B cell (primary cell): ENCODE data around the gene MRO. TPM values are rescaled to one million over a fixed set of nuclear protein-coding genes. Genes with fewer than 3 reads are reported as not detected.

Experiments
- ATAC-seq: fragments of 200-7000 bp; cut with Tn5 transposase; one replicate; pipeline ENCODE4 v1.10.0; 2021; ENCODE audit warnings: low read depth, mild to moderate bottlenecking, moderate number of reproducible peaks, moderate library complexity
- CTCF ChIA-PET: fragments of 350-600 bp; sonication (Branson Sonifier 250); formaldehyde crosslinking; loops from one replicate; lab custom pipeline; 2021; ENCODE audit warnings: antibody characterized with exemption, inconsistent platforms; lab: Charles Lee
- POLR2A ChIA-PET: fragments of 350-600 bp; sonication (Branson Sonifier 250); formaldehyde crosslinking; loops from one replicate; lab custom pipeline; 2021; ENCODE audit warnings: antibody characterized with exemption; lab: Charles Lee
- DNase-seq: peaks from one replicate; pipeline ENCODE4 v3.0.0; 2013
- H2AFZ ChIP-seq: 2 replicates; pipeline ENCODE4 v1.6.1; 2012; ENCODE audit warnings: mild to moderate bottlenecking, low read depth, low read length; ENCODE audit not compliant: insufficient read depth, poor library complexity, severe bottlenecking
- H3K27ac ChIP-seq, 2 donors: 1 replicate in 1 of 2; 2 replicates in 1 of 2; pipeline ENCODE4 v1.5.1; 2012 to 2013; ENCODE audit warnings: low read length in 2 of 2, mild to moderate bottlenecking in 2 of 2, moderate library complexity in 1 of 2
- H3K27me3 ChIP-seq, 4 experiments: fragments of 200-600 bp in 1 of 4; sonication (generic) in 1 of 4; replicated peaks in 1 of 4; 1 replicate in 2 of 4; 2 replicates in 2 of 4; pipeline versions ENCODE4 v1.6.1 to v1.7.0; 2013 to 2016; ENCODE audit warnings: low read length in 3 of 4, mild to moderate bottlenecking in 2 of 4, mixed read lengths in 1 of 4, moderate library complexity in 1 of 4; ENCODE audit not compliant: insufficient read depth in 4 of 4, control insufficient read depth in 3 of 4; ENCODE audit errors: control extremely low read depth in 1 of 4
- H3K36me3 ChIP-seq, 2 experiments: replicated peaks in 1 of 2; 1 replicate in 1 of 2; 2 replicates in 1 of 2; pipeline versions ENCODE4 v1.6.1 to v1.7.1; 2013; ENCODE audit warnings: low read length in 1 of 2; ENCODE audit not compliant: insufficient read depth in 2 of 2, control insufficient read depth in 1 of 2; ENCODE audit errors: control extremely low read depth in 1 of 2, extremely low read depth in 1 of 2
- H3K4me1 ChIP-seq, 2 donors: fragments of 200-600 bp in 1 of 2; sonication (generic) in 1 of 2; 1 replicate in 1 of 2; 2 replicates in 1 of 2; pipeline versions ENCODE4 v1.5.1 to v1.6.1; 2013 to 2017; ENCODE audit warnings: low read length in 2 of 2; ENCODE audit not compliant: control insufficient read depth in 2 of 2, insufficient read depth in 2 of 2
- H3K4me2 ChIP-seq: replicated peaks from 2 replicates; pipeline ENCODE3; 2012; ENCODE audit warnings: mild to moderate bottlenecking, low read depth, low read length; ENCODE audit not compliant: poor library complexity, severe bottlenecking
- H3K4me3 ChIP-seq, 5 experiments: fragments of 200-600 bp in 1 of 5; sonication (generic) in 1 of 5; 1 replicate in 3 of 5; 2 replicates in 2 of 5; pipeline versions ENCODE4 v1.5.1 to v1.7.0; 2011 to 2016; ENCODE audit warnings: low read length in 4 of 5, mild to moderate bottlenecking in 4 of 5, low read depth in 2 of 5, control low read depth in 1 of 5, moderate library complexity in 1 of 5; ENCODE audit not compliant: insufficient read depth in 1 of 5; ENCODE audit errors: control extremely low read depth in 1 of 5, extremely low read depth in 1 of 5
- H3K79me2 ChIP-seq: fragments of 200-600 bp; sonication (generic); one replicate; pipeline ENCODE4 v1.6.0; 2016; ENCODE audit warnings: low read length; ENCODE audit not compliant: control insufficient read depth, insufficient read depth
- H3K9ac ChIP-seq: fragments of 200-600 bp; sonication (generic); 2 replicates; pipeline ENCODE4 v1.6.1; 2017; ENCODE audit warnings: mild to moderate bottlenecking, low read length, moderate library complexity
- H3K9me3 ChIP-seq, 3 donors: one replicate each; pipeline versions ENCODE4 v1.6.1 to v1.7.1; 2013; ENCODE audit warnings: low read length in 2 of 3; ENCODE audit not compliant: control insufficient read depth in 2 of 3, insufficient read depth in 1 of 3; ENCODE audit errors: control extremely low read depth in 1 of 3
- H4K20me1 ChIP-seq: 2 replicates; pipeline ENCODE4 v1.6.0; 2012; ENCODE audit warnings: mild to moderate bottlenecking, low read length; ENCODE audit not compliant: insufficient read depth, control insufficient read depth, poor library complexity, severe bottlenecking
- H3K27ac Mint-ChIP-seq: one replicate; pipeline ENCODE4 v1.8.0; 2021; ENCODE audit warnings: mixed read lengths
- H3K27me3 Mint-ChIP-seq: one replicate; pipeline ENCODE4 v1.8.0; 2021; ENCODE audit warnings: mixed read lengths
- H3K4me1 Mint-ChIP-seq: one replicate; pipeline ENCODE4 v1.8.0; 2021; ENCODE audit warnings: mixed read lengths
- H3K4me3 Mint-ChIP-seq: one replicate; pipeline ENCODE4 v1.8.0; 2021; ENCODE audit warnings: mixed read lengths
- H3K9me3 Mint-ChIP-seq: one replicate; pipeline ENCODE4 v1.8.0; 2022; ENCODE audit warnings: mixed read lengths; ENCODE audit not compliant: insufficient read depth
- EZH2 ChIP-seq: IDR thresholded peaks from 2 replicates; pipeline ENCODE4 v1.6.1; 2012; ENCODE audit warnings: borderline replicate concordance, low read depth, mild to moderate bottlenecking, moderate library complexity, low read length; ENCODE audit not compliant: insufficient read depth, poor library complexity, severe bottlenecking
- WGBS: methylation state at CpG from one replicate; pipeline ENCODE4 v1.1.5; 2013; ENCODE audit warnings: missing lambda C conversion rate; ENCODE audit not compliant: insufficient coverage; 5-methylcytosine and 5-hydroxymethylcytosine counted together
- intact Hi-C: fragments of 100-400 bp; cut with micrococcal nuclease; formaldehyde crosslinking; loops from one replicate; pipeline ENCODE4 v1.10.0; 2022
- polyA plus RNA-seq: library from polyadenylated mRNA; depleted of rRNA; stranded (reverse); fragments of >200 nt; gene quantifications from 2 replicates; pipeline ENCODE4 v1.2.3, GENCODE V29; 2012
- total RNA-seq, 2 donors: library from RNA; stranded (reverse); fragments of 120-200 nt in 1 of 2; gene quantifications; 1 replicate in 1 of 2; 2 replicates in 1 of 2; pipeline versions ENCODE4 v1.2.3 to v1.2.4, GENCODE V29; 2013 to 2022
- TF ChIP-seq, protein P1 (sequence below): fragments of 200-600 bp; IDR thresholded peaks from one replicate; pipeline ENCODE4 v1.8.0; 2022; ENCODE audit warnings: antibody characterized with exemption, mild to moderate bottlenecking

The MRO gene
- total and polyA plus RNA-seq, 2 donors (not counting 1 experiment from before 2014, with no cell fraction given) = not detected

GRCh38 chr18:50862401-50862800 lies 42.6 kb upstream of the MRO start:
- peaks cover 13 to 15% of the 10 kb centered on the region in 2 donors for H3K4me1 ChIP-seq
- Mint-ChIP-seq H3K27ac (peak overlapping the region; percentile 63), H3K27me3 (no peaks in the 10 kb centered on the region), H3K4me3 (peak overlapping the region; percentile 64), H3K9me3 (no peaks in the 10 kb centered on the region), H3K4me1 (peaks cover 10% of the 10 kb centered on the region)
- H3K27ac ChIP-seq = no peak overlapping the region
- ChIA-PET CTCF (interaction anchor here (0.7 kb wide), 1 partner anchor 321 kb away, joined by 4 read pairs; no protein-coding TSS in a partner anchor), POLR2A (interaction anchor here (2.1 kb wide), 1 partner anchor 16 kb away, joined by 10 read pairs; the partner anchor contains the start of gene ME2)
- DNase-seq (peak; percentile 40), ATAC-seq (no peak)
- 0% methylated on average over 2 of the region's 2 CpGs for WGBS
- peak overlapping the region; percentile 47 for H3K4me2 ChIP-seq
- no peaks in the 10 kb centered on the region for H4K20me1 ChIP-seq
- no peaks in the 10 kb centered on the region for H3K9me3 ChIP-seq
- intact Hi-C loops = no loop called here
- peak overlapping the region; percentile 46 for H2AFZ ChIP-seq
- H3K9ac ChIP-seq = peak overlapping the region; percentile 5
- TF ChIP-seq, protein P1, sequence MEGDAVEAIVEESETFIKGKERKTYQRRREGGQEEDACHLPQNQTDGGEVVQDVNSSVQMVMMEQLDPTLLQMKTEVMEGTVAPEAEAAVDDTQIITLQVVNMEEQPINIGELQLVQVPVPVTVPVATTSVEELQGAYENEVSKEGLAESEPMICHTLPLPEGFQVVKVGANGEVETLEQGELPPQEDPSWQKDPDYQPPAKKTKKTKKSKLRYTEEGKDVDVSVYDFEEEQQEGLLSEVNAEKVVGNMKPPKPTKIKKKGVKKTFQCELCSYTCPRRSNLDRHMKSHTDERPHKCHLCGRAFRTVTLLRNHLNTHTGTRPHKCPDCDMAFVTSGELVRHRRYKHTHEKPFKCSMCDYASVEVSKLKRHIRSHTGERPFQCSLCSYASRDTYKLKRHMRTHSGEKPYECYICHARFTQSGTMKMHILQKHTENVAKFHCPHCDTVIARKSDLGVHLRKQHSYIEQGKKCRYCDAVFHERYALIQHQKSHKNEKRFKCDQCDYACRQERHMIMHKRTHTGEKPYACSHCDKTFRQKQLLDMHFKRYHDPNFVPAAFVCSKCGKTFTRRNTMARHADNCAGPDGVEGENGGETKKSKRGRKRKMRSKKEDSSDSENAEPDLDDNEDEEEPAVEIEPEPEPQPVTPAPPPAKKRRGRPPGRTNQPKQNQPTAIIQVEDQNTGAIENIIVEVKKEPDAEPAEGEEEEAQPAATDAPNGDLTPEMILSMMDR = no peak
- no peak for TF ChIP-seq EZH2
- no peaks in the 10 kb centered on the region for H3K36me3 ChIP-seq
- no peaks in the 10 kb centered on the region for H3K79me2 ChIP-seq
- peaks cover 0 to 6% (median 0%) of the 10 kb centered on the region in 4 experiments for H3K27me3 ChIP-seq
- no peak overlapping the region for H3K4me3 ChIP-seq

DNA sequence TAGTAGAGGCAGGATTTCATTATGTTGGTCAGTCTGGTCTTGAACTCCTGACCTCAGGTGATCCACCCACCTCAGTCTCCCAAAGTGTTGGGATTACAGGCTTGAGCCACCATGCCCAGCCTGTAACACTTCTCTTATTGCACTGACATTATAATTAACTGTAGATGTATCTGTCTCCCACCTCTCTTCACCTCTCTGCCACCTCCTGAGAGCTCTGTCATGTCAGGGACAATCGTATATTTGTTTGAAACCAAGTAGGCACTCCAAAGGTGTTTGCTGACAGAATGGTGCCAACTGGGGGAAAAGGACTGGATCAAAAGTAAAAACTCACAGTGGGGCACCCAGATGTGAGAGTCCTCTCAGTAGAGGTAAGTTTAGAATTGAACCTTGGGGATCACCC lies 41.8 kb upstream of the MRO start:
- H3K36me3 ChIP-seq = no peaks in the 10 kb centered on the region
- H3K4me3 Mint-ChIP-seq = no peak overlapping the region
- ChIA-PET POLR2A (interaction anchor here (2.1 kb wide), 1 partner anchor 17 kb away, joined by 10 read pairs; the partner anchor contains the start of gene ME2), CTCF (no interaction called here)
- no peaks in the 10 kb centered on the region for H4K20me1 ChIP-seq
- H3K27me3 Mint-ChIP-seq = no peaks in the 10 kb centered on the region
- H3K4me3 ChIP-seq = no peak overlapping the region
- no CpG with 5 or more reads among the region's 1 CpG for WGBS
- TF ChIP-seq, protein P1 = no peak
- no peak for TF ChIP-seq EZH2
- H2AFZ ChIP-seq = no peak overlapping the region
- DNase-seq = no peak
- no peak for ATAC-seq
- H3K27ac ChIP-seq = no peak overlapping the region
- no peaks in the 10 kb centered on the region for H3K79me2 ChIP-seq
- H3K27me3 ChIP-seq = peaks cover 0 to 6% (median 0%) of the 10 kb centered on the region in 4 experiments
- peaks cover 13 to 15% of the 10 kb centered on the region in 2 donors for H3K4me1 ChIP-seq
- intact Hi-C loops = no loop called here
- no peak overlapping the region for H3K4me2 ChIP-seq
- no peak overlapping the region for H3K27ac Mint-ChIP-seq
- peaks cover 10% of the 10 kb centered on the region for H3K4me1 Mint-ChIP-seq
- H3K9me3 Mint-ChIP-seq = no peaks in the 10 kb centered on the region
- H3K9me3 ChIP-seq = no peaks in the 10 kb centered on the region
- no peak overlapping the region for H3K9ac ChIP-seq
